ENCODE results near the gene HS3ST1. TPM values are rescaled to one million over a fixed set of nuclear protein-coding genes. Genes with fewer than 3 reads are reported as not detected.

The HS3ST1 gene
- total and polyA plus RNA-seq, 2 donors, result 3.0 to 15.8 TPM

DNA sequence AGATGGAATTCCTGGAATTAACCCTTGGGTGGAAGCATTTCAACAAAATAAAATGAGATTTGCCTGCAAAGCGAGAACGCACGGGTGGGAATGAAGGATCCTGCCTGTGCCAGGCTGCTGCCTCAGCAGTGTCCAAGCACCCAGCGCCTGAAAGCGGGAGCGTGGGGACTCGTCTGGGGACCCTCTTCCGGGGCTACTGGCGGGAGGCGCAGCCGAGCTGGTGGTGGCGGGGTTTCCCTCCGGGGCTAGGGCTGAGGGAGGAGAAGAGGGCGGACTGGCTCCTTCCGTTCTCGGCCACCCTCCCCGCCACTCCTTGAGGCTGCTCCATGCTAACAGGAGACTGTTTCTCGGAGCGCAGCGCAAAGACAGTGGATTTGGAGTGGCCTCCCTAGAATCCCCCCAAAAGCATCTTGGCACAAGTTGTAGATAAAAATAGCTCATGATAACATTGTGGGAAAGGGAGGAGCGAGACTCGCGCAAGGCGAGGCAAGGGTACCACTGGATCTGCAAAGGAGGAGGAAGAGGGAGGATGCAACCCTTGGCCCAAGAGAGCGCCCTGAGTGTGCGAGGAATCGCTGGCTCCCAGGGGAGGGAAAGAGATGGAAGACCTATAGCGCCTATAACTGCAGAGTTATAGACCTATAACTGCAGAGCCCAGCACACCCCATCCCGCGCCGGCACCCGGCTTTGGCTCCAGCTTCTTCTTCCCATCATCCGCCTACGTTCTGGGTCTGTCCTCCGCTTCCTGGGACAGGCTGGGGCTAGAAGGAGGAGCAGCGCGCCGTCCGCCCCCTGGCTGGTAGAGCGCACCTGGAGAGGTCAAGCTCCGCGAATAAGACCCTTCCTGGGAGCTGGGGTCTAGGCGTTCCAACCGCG lies 1.3 kb downstream of the HS3ST1 start:
- Histone ChIP-seq H3K4me1 (ENCODE audit: insufficient read depth) (no peaks in the 10 kb centered on the region), H3K36me3 (ENCODE audit: insufficient read depth) (no peaks in the 10 kb centered on the region), H3K4me3 (ENCODE audit: low read depth, low read length) (peak overlapping the region; percentile 52), H3K27ac (ENCODE audit: low read depth) (no peak overlapping the region)
- no peak for DNase-seq (ENCODE audit: extremely low spot score)
- 3% methylated on average over 45 of the region's 45 CpGs for WGBS

DNA sequence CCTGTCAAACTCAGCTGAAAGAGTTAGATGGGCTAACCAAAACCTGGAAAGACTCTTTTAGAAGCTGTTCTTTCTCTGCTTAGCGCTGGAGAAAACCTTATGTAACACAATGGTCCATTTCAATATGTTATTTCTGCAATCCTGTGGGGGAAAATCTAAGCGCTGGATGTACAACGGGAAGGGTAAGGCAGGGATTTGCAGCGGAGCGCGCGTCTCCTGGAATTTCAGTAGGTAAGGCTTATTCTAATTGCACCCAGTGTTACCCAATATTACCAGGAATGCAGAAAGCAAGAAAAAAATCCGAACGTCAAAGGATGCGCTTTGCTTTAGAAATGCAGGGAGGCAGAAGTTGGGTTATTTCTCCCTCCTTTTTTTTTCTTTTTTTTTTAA lies 2.0 kb downstream of the HS3ST1 start:
- Histone ChIP-seq H3K27ac (ENCODE audit: low read depth) (no peak overlapping the region), H3K36me3 (ENCODE audit: insufficient read depth) (no peaks in the 10 kb centered on the region), H3K4me3 (ENCODE audit: low read depth, low read length) (peak overlapping the region; percentile 52), H3K4me1 (ENCODE audit: insufficient read depth) (no peaks in the 10 kb centered on the region)
- DNase-seq (ENCODE audit: extremely low spot score), result no peak
- 33% methylated on average over 10 of the region's 10 CpGs for whole genome bisulfite sequencing

DNA sequence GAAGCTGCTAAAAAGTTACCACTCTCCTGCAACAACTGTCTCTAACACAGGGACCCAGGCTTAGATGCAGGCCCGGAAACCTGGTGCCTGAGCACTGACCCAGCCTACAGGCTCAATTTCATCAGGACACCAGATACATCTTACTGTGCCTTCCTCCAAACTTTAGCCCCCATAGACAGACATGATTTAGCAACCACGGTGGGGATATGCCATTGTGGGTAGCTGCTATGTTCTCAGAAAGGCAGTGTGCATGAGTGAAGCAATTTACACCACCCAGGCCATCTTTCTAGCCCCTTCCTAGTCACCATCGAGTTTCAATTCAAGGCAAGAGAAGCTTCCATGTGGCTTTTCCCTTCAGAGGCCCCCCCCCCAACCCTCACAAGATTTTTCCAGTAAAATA lies 2.7 kb downstream of the HS3ST1 start:
- 79% methylated on average over 3 of the region's 3 CpGs for WGBS
- no peak overlapping the region for H3K4me3 ChIP-seq (ENCODE audit: low read depth, low read length)
- H3K4me1 ChIP-seq (ENCODE audit: insufficient read depth), result no peaks in the 10 kb centered on the region
- no peak for DNase-seq (ENCODE audit: extremely low spot score)
- H3K27ac ChIP-seq (ENCODE audit: low read depth), result no peak overlapping the region
- H3K36me3 ChIP-seq (ENCODE audit: insufficient read depth), result no peaks in the 10 kb centered on the region

DNA sequence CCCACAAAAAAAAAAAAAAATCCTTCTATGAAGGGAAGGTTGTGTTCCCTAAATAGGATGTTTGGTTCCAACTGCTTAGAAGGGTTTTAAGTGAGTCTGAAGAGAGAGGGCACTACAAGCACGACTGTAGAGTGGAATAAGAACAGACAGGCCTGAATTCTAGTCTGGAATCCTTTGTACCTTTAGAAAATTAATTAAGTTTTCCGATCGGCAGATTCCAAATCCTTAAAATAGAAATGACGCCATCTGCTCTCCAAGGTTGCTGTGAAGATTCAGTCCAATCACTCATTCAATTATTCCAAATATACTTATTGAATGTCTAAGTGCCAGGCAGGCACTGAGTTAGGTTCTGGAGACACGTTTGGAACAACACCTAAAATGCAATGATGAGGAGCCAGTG lies 3.8 kb downstream of the HS3ST1 start:
- Histone ChIP-seq H3K4me3 (ENCODE audit: low read depth, low read length) (no peak overlapping the region), H3K36me3 (ENCODE audit: insufficient read depth) (no peaks in the 10 kb centered on the region), H3K4me1 (ENCODE audit: insufficient read depth) (no peaks in the 10 kb centered on the region), H3K27ac (ENCODE audit: low read depth) (no peak overlapping the region)
- no peak for DNase-seq (ENCODE audit: extremely low spot score)
- WGBS, result 90% methylated on average over 5 of the region's 5 CpGs

DNA sequence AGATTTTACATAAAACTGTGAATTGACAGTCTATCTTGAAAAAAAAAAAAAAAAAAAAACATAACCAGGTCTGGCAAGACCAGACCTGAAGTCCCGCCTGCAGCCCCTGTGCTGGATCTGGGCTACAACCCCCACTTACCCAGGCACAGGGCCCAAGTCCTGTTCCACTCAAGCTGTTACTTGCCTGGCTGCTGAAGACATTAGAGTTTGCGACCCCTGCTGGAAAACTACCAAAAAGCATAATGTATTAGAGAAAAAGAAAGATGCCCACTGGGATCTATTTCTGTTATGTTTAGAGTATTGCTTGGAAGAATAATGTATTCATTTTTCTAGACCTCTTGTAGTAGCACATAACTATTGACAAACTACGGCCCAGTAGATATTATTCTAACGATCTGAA lies 4.7 kb downstream of the HS3ST1 start:
- 58% methylated on average over 4 of the region's 4 CpGs for WGBS
- H3K36me3 ChIP-seq (ENCODE audit: insufficient read depth), result no peaks in the 10 kb centered on the region
- H3K4me3 ChIP-seq (ENCODE audit: low read depth, low read length), result no peak overlapping the region
- DNase-seq (ENCODE audit: extremely low spot score), result peak; percentile 78
- H3K27ac ChIP-seq (ENCODE audit: low read depth), result no peak overlapping the region
- no peaks in the 10 kb centered on the region for H3K4me1 ChIP-seq (ENCODE audit: insufficient read depth)

DNA sequence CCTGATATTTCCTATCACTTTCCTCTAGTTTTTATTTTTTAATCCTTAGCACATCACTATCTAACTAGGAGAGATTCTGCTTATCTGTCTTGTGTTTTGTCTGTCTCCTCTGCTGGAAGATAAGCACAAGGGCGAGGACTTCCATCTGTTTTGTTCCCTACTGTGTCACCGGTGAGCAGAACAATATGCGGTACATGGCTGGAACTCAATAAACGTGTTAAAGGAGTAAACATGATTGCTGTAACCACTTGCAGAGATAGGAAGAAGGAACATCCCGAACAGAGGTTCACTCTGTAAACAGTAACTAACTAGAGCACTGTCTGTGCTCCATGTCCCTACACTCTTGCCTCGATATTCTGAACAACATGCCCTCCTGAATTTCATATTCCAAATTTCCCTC lies 5.2 kb downstream of the HS3ST1 start:
- H3K27ac ChIP-seq (ENCODE audit: low read depth), result no peak overlapping the region
- 45% methylated on average over 6 of the region's 6 CpGs for WGBS
- no peak overlapping the region for H3K4me3 ChIP-seq (ENCODE audit: low read depth, low read length)
- no peak for DNase-seq (ENCODE audit: extremely low spot score)
- no peaks in the 10 kb centered on the region for H3K36me3 ChIP-seq (ENCODE audit: insufficient read depth)
- H3K4me1 ChIP-seq (ENCODE audit: insufficient read depth), result no peaks in the 10 kb centered on the region

DNA sequence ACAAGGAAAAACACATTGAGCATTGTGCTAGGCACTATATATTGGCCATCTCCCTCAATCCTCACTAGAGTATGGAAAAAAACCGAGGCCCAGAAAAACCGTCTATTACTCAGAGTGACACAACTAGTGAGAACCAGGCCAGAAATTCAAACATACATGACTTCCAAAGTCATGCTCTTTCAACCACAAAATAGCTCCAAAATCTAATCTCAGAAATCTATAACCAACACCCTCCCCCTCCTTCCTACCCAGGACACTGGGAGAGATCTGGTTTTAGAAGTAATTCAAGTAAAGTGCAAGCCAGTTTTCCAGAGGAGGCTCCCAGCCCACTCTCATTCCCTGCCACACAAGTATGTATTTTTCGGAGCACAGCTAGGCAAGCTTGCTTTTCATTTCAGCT lies 7.6 kb downstream of the HS3ST1 start:
- Histone ChIP-seq H3K36me3 (ENCODE audit: insufficient read depth) (no peaks in the 10 kb centered on the region), H3K4me3 (ENCODE audit: low read depth, low read length) (no peak overlapping the region), H3K27ac (ENCODE audit: low read depth) (no peak overlapping the region), H3K4me1 (ENCODE audit: insufficient read depth) (no peaks in the 10 kb centered on the region)
- WGBS, result 76% methylated on average over 3 of the region's 3 CpGs
- no peak for DNase-seq (ENCODE audit: extremely low spot score)

DNA sequence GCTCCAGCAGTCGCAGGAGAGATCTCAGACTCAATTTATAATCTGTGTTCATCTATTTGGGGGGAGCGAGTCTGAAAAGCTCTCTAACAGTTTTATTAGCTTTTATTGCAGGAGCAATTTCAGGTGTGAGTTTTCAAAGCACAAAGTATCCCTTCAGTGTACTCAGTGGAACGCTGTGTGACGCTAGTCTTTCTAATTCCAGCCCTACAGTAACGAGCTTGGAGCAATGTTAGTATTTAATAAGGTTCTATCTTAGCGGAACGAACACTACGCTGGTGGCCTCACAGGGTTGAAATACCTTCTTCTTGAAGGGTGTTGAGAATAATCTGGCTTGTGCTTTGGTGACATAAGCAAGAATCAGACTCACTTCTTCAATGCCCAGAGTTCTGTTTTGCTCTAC lies 8.4 kb downstream of the HS3ST1 start:
- WGBS, result 93% methylated on average over 8 of the region's 8 CpGs

DNA sequence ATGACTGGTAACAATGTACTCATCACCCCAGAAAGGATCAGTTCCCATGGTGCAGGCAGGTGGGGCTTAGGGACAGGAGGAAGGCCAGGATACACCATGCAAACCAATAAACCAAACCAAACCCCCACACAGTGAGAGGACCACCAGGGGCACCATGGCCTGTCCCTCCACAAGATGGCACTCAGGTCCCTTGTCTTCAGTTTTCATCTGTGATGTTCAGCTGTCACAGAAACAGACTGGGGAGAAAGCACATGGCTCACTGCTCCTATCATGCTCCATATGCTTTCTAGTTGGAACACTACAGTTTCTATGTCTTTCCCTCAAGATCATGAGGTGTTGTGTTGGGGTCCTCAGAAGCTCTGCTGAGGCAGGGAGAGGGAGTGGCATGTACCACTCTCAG lies 10.1 kb downstream of the HS3ST1 start:
- H3K27ac ChIP-seq (ENCODE audit: low read depth), result no peak overlapping the region

More for the DNA sequence above, 8.4 kb downstream of the HS3ST1 start:
- Histone ChIP-seq H3K4me1 (ENCODE audit: insufficient read depth) (no peaks in the 10 kb centered on the region), H3K4me3 (ENCODE audit: low read depth, low read length) (no peak overlapping the region), H3K27ac (ENCODE audit: low read depth) (no peak overlapping the region), H3K36me3 (ENCODE audit: insufficient read depth) (no peaks in the 10 kb centered on the region)
- DNase-seq (ENCODE audit: extremely low spot score), result no peak

DNA sequence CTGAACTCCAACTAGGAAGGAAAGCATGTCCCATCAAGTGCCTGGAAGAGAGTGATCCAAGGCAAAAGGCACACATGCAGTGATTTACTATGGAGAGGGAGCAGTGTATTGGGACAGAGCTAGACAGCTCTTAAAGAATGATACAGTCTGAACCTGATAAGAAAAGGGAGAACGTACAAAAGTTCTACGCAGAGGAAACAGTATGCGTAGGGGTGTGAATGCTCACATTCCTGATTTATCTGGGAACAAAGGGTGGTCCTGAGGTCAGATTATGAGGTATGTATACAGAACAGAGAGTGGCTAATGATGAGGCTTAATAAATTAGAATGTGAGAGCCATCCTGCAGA lies 12.0 kb downstream of the HS3ST1 start:
- H3K27ac ChIP-seq (ENCODE audit: low read depth), result no peak overlapping the region
- no peaks in the 10 kb centered on the region for H3K36me3 ChIP-seq (ENCODE audit: insufficient read depth)
- H3K4me1 ChIP-seq (ENCODE audit: insufficient read depth), result no peaks in the 10 kb centered on the region
- no peak for DNase-seq (ENCODE audit: extremely low spot score)
- no peak overlapping the region for H3K4me3 ChIP-seq (ENCODE audit: low read depth, low read length)
- 74% methylated on average over 3 of the region's 3 CpGs for WGBS

More for the DNA sequence above, 10.1 kb downstream of the HS3ST1 start:
- no peak overlapping the region for H3K4me3 ChIP-seq (ENCODE audit: low read depth, low read length)
- no peaks in the 10 kb centered on the region for H3K36me3 ChIP-seq (ENCODE audit: insufficient read depth)
- DNase-seq (ENCODE audit: extremely low spot score), result no peak
- no peaks in the 10 kb centered on the region for H3K4me1 ChIP-seq (ENCODE audit: insufficient read depth)

DNA sequence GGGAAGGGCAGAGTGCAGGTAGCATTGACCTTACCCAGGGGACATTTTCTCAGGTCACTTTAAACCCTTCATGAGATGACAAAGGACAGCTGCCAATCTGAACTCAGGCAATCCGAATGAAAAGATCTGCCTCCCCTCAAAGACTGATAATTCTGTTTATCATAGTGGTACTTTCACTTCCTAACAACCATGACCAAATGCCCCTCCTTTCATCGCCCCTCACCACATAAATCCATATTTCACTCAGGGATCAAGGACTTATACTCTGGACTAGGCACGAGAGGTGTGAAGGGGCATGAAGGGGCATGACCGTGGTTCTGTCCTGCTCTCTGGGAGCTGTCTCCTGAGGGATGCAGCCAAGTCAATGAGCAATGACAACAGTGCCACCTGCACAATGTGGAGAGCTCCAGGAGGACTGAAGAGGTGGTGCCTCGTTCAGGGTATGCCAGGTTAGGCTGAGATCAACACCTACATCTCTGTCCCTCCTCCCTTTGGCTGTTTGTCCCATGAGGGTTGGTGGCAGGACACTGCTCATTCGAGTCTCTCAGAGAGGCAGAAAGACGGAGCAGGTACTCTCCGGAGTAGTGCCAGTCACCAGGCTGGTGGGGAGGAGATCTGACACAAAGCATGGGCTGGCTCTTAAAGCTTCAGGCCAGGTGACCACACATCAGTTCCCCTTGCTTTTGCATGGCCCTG lies 12.5 kb downstream of the HS3ST1 start:
- Histone ChIP-seq H3K4me1 (ENCODE audit: insufficient read depth) (no peaks in the 10 kb centered on the region), H3K36me3 (ENCODE audit: insufficient read depth) (no peaks in the 10 kb centered on the region), H3K4me3 (ENCODE audit: low read depth, low read length) (no peak overlapping the region), H3K27ac (ENCODE audit: low read depth) (no peak overlapping the region)
- DNase-seq (ENCODE audit: extremely low spot score), result no peak
- WGBS, result 85% methylated on average over 8 of the region's 8 CpGs

DNA sequence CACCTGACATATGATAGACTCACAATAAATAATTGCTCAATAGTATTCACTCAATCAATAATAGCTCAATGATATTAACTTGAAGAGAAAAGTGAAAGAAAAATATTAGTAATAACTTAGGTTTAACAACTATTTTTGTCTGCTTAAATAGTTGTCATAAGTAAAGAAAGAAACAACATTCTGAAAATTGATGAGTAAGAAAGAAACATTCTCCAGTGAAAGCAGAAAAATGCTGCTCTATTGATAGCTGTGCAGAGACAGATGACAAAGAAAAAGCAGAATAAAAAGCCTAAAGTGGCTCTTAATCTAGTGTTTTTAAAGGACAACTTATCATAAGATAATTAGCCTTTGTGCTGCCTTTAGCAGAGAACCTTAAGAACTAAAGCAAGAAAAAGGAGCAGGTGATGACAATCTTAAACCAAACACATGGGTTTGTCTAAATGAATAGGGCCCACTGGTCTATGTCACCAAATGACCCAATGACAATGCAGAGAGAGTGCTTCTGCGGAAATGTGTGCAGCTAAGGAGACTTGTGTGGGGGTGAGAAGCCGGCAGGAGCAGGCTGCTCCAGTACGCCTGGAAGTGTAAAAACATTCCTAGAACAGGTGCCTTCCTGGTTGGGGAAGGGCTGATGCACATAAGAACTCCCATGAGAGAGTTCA lies 13.2 kb downstream of the HS3ST1 start:
- DNase-seq (ENCODE audit: extremely low spot score), result no peak
- WGBS, result 88% methylated on average over 3 of the region's 3 CpGs
- H3K36me3 ChIP-seq (ENCODE audit: insufficient read depth), result no peaks in the 10 kb centered on the region
- no peaks in the 10 kb centered on the region for H3K4me1 ChIP-seq (ENCODE audit: insufficient read depth)
- H3K4me3 ChIP-seq (ENCODE audit: low read depth, low read length), result no peak overlapping the region
- no peak overlapping the region for H3K27ac ChIP-seq (ENCODE audit: low read depth)

DNA sequence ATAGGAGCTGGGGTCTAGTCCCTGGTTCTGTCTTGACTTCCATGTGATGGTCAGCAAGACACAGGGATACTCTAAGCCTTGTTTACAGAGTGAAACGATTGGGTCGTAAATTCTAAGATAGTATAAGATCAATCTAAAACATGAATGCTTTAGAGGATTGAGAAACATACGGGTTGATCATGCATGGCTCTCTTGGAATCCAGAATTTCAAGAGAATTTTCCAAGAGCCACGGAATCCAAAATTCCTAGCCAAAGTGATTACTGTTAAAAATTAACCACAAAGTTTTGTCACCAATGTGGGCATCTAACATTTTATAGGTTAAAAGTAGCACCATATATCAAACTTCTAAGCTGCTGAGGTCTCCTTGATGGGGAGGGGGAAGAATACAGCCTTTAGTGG lies 16.5 kb downstream of the HS3ST1 start:
- no peak for DNase-seq (ENCODE audit: extremely low spot score)
- Histone ChIP-seq H3K4me3 (ENCODE audit: low read depth, low read length) (no peak overlapping the region), H3K27ac (ENCODE audit: low read depth) (no peak overlapping the region), H3K4me1 (ENCODE audit: insufficient read depth) (no peaks in the 10 kb centered on the region), H3K36me3 (ENCODE audit: insufficient read depth) (no peaks in the 10 kb centered on the region)
- WGBS, result 77% methylated on average over 4 of the region's 4 CpGs

DNA sequence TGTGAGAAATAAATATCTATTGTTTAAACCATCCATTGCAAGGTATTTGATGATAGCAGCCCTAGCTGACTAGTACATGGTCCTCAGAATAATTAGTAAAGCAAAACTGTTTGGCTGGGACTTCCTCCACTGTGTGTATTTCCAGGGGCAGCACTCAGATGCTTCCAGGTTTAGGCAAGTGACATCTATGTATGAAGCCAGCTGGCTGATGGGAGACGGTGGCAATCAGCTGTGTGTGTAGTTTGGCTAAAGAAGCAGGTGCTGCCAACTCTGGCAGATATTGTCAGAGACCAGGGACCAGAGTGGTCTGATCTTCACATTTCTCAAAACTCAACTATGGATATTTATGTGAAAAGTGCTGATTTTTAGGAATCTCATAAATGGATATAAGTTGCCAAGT lies 19.1 kb downstream of the HS3ST1 start:
- Histone ChIP-seq H3K36me3 (ENCODE audit: insufficient read depth) (peaks cover 2% of the 10 kb centered on the region), H3K4me1 (ENCODE audit: insufficient read depth) (no peaks in the 10 kb centered on the region), H3K4me3 (ENCODE audit: low read depth, low read length) (no peak overlapping the region), H3K27ac (ENCODE audit: low read depth) (no peak overlapping the region)
- no peak for DNase-seq (ENCODE audit: extremely low spot score)
- WGBS, result 68% methylated on average over 1 of the region's 1 CpG

Measured in urinary bladder (tissue), 4 donors.